VCaP (cell line): ENCODE measurements around the gene OR1M1.
"Not testable (repeated sequence)": the region's sequence is repeated elsewhere in the genome, so short reads cannot be mapped to it uniquely, and the experiment has no call there.

ENCODE experiments used
- H3K27ac ChIP-seq: fragments of 450-650 bp; 2 replicates; pipeline ENCODE4 v1.5.1; 2017
- TF ChIP-seq, protein P1 (sequence below): fragments of 450-650 bp; conservative IDR thresholded peaks from 2 replicates; pipeline ENCODE4 v1.5.1; 2017; ENCODE audit warnings: mild to moderate bottlenecking, moderate library complexity

Gene OR1M1

GRCh38 chr19:9046694-9047093 lies 40.2 kb upstream of the OR1M1 start:
- H3K27ac ChIP-seq, result no peak overlapping the region
- TF ChIP-seq, protein P1, sequence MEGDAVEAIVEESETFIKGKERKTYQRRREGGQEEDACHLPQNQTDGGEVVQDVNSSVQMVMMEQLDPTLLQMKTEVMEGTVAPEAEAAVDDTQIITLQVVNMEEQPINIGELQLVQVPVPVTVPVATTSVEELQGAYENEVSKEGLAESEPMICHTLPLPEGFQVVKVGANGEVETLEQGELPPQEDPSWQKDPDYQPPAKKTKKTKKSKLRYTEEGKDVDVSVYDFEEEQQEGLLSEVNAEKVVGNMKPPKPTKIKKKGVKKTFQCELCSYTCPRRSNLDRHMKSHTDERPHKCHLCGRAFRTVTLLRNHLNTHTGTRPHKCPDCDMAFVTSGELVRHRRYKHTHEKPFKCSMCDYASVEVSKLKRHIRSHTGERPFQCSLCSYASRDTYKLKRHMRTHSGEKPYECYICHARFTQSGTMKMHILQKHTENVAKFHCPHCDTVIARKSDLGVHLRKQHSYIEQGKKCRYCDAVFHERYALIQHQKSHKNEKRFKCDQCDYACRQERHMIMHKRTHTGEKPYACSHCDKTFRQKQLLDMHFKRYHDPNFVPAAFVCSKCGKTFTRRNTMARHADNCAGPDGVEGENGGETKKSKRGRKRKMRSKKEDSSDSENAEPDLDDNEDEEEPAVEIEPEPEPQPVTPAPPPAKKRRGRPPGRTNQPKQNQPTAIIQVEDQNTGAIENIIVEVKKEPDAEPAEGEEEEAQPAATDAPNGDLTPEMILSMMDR, result no peak

GRCh38 chr19:9052894-9053293 lies 34.0 kb upstream of the OR1M1 start:
- no peak overlapping the region for H3K27ac ChIP-seq
- TF ChIP-seq, protein P1, result no peak

GRCh38 chr19:9053674-9054073 lies 33.2 kb upstream of the OR1M1 start:
- H3K27ac ChIP-seq, result not testable (repeated sequence)

DNA sequence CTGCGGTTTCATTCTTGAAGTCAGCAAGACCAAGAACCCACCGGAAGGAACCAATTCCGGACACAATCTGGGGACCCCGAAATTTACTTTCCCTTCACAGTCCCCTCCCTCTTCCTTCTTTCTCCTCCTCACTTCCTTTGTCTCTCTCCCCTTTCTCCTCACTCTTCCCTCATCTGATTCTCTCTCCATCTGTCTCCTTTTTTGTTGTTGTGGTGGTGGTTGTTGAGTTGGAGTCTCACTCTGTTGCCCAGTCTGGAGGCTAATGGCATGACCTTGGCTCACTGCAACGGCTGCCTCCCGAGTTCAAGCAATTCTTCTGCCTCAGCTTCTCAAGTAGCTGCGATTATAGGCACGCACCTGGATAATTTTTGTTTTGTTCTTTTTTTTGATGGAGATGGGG lies 32.7 kb upstream of the OR1M1 start:
- TF ChIP-seq, protein P1, result no peak
- no peak overlapping the region for H3K27ac ChIP-seq

- H3K27ac ChIP-seq, result no peak overlapping the region
- TF ChIP-seq, protein P1, result no peak
These were observed 32.1 kb upstream of the OR1M1 start for GRCh38 chr19:9054765-9055164.

DNA sequence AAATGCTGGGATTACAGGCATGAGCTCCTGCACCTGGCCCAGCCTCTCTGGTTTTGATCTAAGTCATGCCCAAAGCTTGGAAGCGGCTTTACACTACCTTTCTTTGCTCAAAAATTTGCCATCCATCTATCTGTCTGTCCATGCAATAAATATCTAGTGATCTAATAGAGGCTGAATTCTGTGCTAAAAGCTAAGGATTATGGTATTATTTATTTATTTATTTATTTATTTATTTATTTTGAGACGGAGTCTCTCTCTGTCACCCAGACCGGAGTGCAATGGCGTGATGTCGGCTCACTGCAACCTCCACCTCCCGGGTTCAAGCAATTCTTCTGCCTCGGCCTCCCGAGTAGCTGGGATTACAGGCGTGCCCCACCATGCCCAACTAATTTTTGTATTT lies 30.7 kb upstream of the OR1M1 start:
- H3K27ac ChIP-seq, result not testable (repeated sequence)

GRCh38 chr19:9057505-9058258 lies 29.2 kb upstream of the OR1M1 start:
- H3K27ac ChIP-seq, result no peak overlapping the region
- TF ChIP-seq, protein P1, result no peak

- no peak overlapping the region for H3K27ac ChIP-seq
- TF ChIP-seq, protein P1, result no peak
These were observed 27.8 kb upstream of the OR1M1 start for GRCh38 chr19:9058905-9059667.
